Natural killer cell (primary cell): ENCODE results near the gene RUFY1. TPM values are rescaled to one million over a fixed set of nuclear protein-coding genes. Genes with fewer than 3 reads are reported as not detected.

ENCODE experiments used
- ATAC-seq, 3 donors: fragments of 150-1000 bp in 2 of 3; fragments of 200-7000 bp in 1 of 3; cut with Tn5 transposase; 1 replicate in 1 of 3; 2 replicates in 2 of 3; pipeline ENCODE4 v1.10.0; 2021; ENCODE audit warnings: mild to moderate bottlenecking in 2 of 3, moderate library complexity in 2 of 3
- DNase-seq, 2 donors: peaks; one replicate each; pipeline versions ENCODE4 v3.0.0 to v3.0.0-alpha.2; 2013 to 2021; ENCODE audit warnings: mixed read lengths in 1 of 2
- H3K27ac ChIP-seq: one replicate; pipeline ENCODE4 v1.5.1; 2013; ENCODE audit warnings: mild to moderate bottlenecking, low read length
- H3K27me3 ChIP-seq: one replicate; pipeline ENCODE4 v1.6.1; 2013; ENCODE audit warnings: low read length; ENCODE audit not compliant: control insufficient read depth, insufficient read depth
- H3K36me3 ChIP-seq: one replicate; pipeline ENCODE4 v1.6.1; 2013; ENCODE audit warnings: low read length; ENCODE audit not compliant: control insufficient read depth, insufficient read depth
- H3K4me1 ChIP-seq: one replicate; pipeline ENCODE4 v1.6.1; 2013; ENCODE audit warnings: low read length; ENCODE audit not compliant: control insufficient read depth, insufficient read depth
- H3K4me3 ChIP-seq: one replicate; pipeline ENCODE4 v1.5.1; 2013; ENCODE audit warnings: low read length
- H3K9me3 ChIP-seq: one replicate; pipeline ENCODE4 v1.6.1; 2013; ENCODE audit warnings: low read length; ENCODE audit not compliant: control insufficient read depth, insufficient read depth
- H3K27ac Mint-ChIP-seq, 2 donors: one replicate each; pipeline ENCODE4 v1.8.0; 2022; ENCODE audit warnings: mild to moderate bottlenecking in 2 of 2, mixed read lengths in 2 of 2, moderate library complexity in 1 of 2
- H3K27me3 Mint-ChIP-seq, 2 donors: one replicate each; pipeline ENCODE4 v1.8.0; 2022; ENCODE audit warnings: low read depth in 2 of 2, mixed read lengths in 2 of 2
- H3K36me3 Mint-ChIP-seq: one replicate; pipeline ENCODE4 v1.8.0; 2022; ENCODE audit warnings: mixed read lengths
- H3K4me1 Mint-ChIP-seq, 2 donors: one replicate each; pipeline ENCODE4 v1.8.0; 2022; ENCODE audit warnings: mixed read lengths in 2 of 2
- H3K4me3 Mint-ChIP-seq: one replicate; pipeline ENCODE4 v1.8.0; 2022; ENCODE audit warnings: mild to moderate bottlenecking, moderate library complexity, mixed read lengths
- H3K9me3 Mint-ChIP-seq, 2 donors: one replicate each; pipeline ENCODE4 v1.8.0; 2022; ENCODE audit warnings: mixed read lengths in 2 of 2
- CTCF ChIP-seq: fragments of 200-600 bp; IDR thresholded peaks from one replicate; pipeline ENCODE4 v1.8.0; 2022; ENCODE audit warnings: antibody characterized with exemption
- WGBS: methylation state at CpG from one replicate; pipeline ENCODE4 v1.1.7; 2013; ENCODE audit warnings: missing lambda C conversion rate; ENCODE audit not compliant: insufficient coverage; 5-methylcytosine and 5-hydroxymethylcytosine counted together
- intact Hi-C: fragments of 100-400 bp; cut with micrococcal nuclease; formaldehyde crosslinking; loops from one replicate; pipeline ENCODE4 v1.14.2; 2022
- total RNA-seq, 4 donors: library from RNA; stranded (reverse); fragments of 120-200 nt in 1 of 4; gene quantifications; one replicate each; pipeline versions ENCODE4 v1.2.3 to v1.2.4, GENCODE V29; 2013 to 2022

The RUFY1 gene
- total RNA-seq, 3 donors from 2014 or later (not counting 1 experiment from before 2014, with no cell fraction given): 40.4 to 48.7 (median 46.6) TPM

GRCh38 chr5:179559284-179560252 is 9.2 kb downstream of the RUFY1 start:
- peak overlapping the region; percentile 89 to 95 for H3K27ac Mint-ChIP-seq
- no peaks in the 10 kb centered on the region for H3K27me3 ChIP-seq
- no peak for TF ChIP-seq CTCF
- H3K4me1 ChIP-seq: peaks cover 9% of the 10 kb centered on the region
- H3K4me3 Mint-ChIP-seq: peak overlapping the region; percentile 96
- intact Hi-C loops: loop anchor here (1.0 to 10.0 kb wide), 4 partner anchors 8 to 935 kb away; partner anchors contain the start of genes CLK4, HNRNPH1 and MAML1
- peak overlapping the region; percentile 55 for H3K4me3 ChIP-seq
- H3K27me3 Mint-ChIP-seq: no peaks in the 10 kb centered on the region
- WGBS: 36% methylated on average over 52 of the region's 52 CpGs
- DNase-seq (peak; percentile 86 to 94), ATAC-seq (peak; percentile 99 to 100 (median 100))
- H3K9me3 ChIP-seq: no peaks in the 10 kb centered on the region
- no peaks in the 10 kb centered on the region for H3K9me3 Mint-ChIP-seq
- peaks cover 17% of the 10 kb centered on the region for H3K36me3 ChIP-seq
- H3K27ac ChIP-seq: peak overlapping the region; percentile 61
- H3K4me1 Mint-ChIP-seq: peaks cover 11% of the 10 kb centered on the region in 2 donors
- no peaks in the 10 kb centered on the region for H3K36me3 Mint-ChIP-seq

GRCh38 chr5:179564526-179564925 is 14.2 kb downstream of the RUFY1 start:
- Histone ChIP-seq H3K27me3 (no peaks in the 10 kb centered on the region), H3K27ac (no peak overlapping the region), H3K9me3 (no peaks in the 10 kb centered on the region), H3K4me3 (no peak overlapping the region), H3K4me1 (peaks cover 6% of the 10 kb centered on the region), H3K36me3 (peaks cover 38% of the 10 kb centered on the region)
- Mint-ChIP-seq H3K27me3 (no peaks in the 10 kb centered on the region), H3K36me3 (peaks cover 11% of the 10 kb centered on the region), H3K9me3 (no peaks in the 10 kb centered on the region), H3K4me1 (peaks cover 0 to 11% of the 10 kb centered on the region in 2 donors), H3K4me3 (no peak overlapping the region), H3K27ac (no peak overlapping the region)
- WGBS: 100% methylated on average over 1 of the region's 2 CpGs
- ATAC-seq (no peak), DNase-seq (no peak)
- intact Hi-C loops: no loop called here
- no peak for TF ChIP-seq CTCF

- no peak overlapping the region for H3K27ac ChIP-seq
- H3K36me3 Mint-ChIP-seq: peaks cover 11% of the 10 kb centered on the region
- TF ChIP-seq CTCF: no peak
Measured at GRCh38 chr5:179568721-179569120, 18.4 kb downstream of the RUFY1 start.

More at GRCh38 chr5:179568721-179569120, 18.4 kb downstream of the RUFY1 start:
- Histone ChIP-seq H3K27me3 (no peaks in the 10 kb centered on the region), H3K9me3 (no peaks in the 10 kb centered on the region), H3K36me3 (peaks cover 36% of the 10 kb centered on the region), H3K4me1 (no peaks in the 10 kb centered on the region), H3K4me3 (no peak overlapping the region)
- intact Hi-C loops: no loop called here
- WGBS: 70% methylated on average over 7 of the region's 7 CpGs
- no peaks in the 10 kb centered on the region for H3K27me3 Mint-ChIP-seq
- no peak for DNase-seq
- no peaks in the 10 kb centered on the region for H3K9me3 Mint-ChIP-seq
- no peak for ATAC-seq
- H3K4me3 Mint-ChIP-seq: no peak overlapping the region
- peaks cover 0 to 6% of the 10 kb centered on the region in 2 donors for H3K4me1 Mint-ChIP-seq
- H3K27ac Mint-ChIP-seq: peak overlapping the region in 1 of 2 donors; percentile 78
